ENCODE results near the gene AARS2. TPM values are rescaled to one million over a fixed set of nuclear protein-coding genes. Genes with fewer than 3 reads are reported as not detected.

Gene AARS2
- total and polyA plus RNA-seq, 7 donors = 2.2 to 7.4 (median 4.4) TPM

- H3K4me3 ChIP-seq = peak overlapping the region; percentile 73
- DNase-seq = peak in 1 of 2 donors; percentile 72
- no peak for ATAC-seq
- peaks cover 0 to 7% (median 4%) of the 10 kb centered on the region in 3 donors for H3K27me3 ChIP-seq (ENCODE audit: insufficient read depth in 3 of 3, low read length in 2 of 3)
- no peaks in the 10 kb centered on the region for H3K9me3 ChIP-seq
- intact Hi-C loops (cut with DNase I) = loop anchor here (5.0 kb wide), 2 partner anchors 43 to 73 kb away; no protein-coding TSS in a partner anchor
- 8 to 13% (median 8%) methylated on average over 13 of the region's 13 CpGs for WGBS, 3 donors
- no peak for TF ChIP-seq CTCF (IDR thresholded peaks at IDR 0.05)
- H3K4me1 ChIP-seq = peaks cover 15% of the 10 kb centered on the region
- H3K27ac ChIP-seq = peak overlapping the region; percentile 73
- H3K36me3 ChIP-seq (ENCODE audit: insufficient read depth in 1 of 2, low read depth in 1 of 2) = peaks cover 2 to 16% of the 10 kb centered on the region in 2 donors
These were observed 48.8 kb downstream of the AARS2 start for GRCh38 chr6:44264154-44265006.

GRCh38 chr6:44263354-44264100, 49.6 kb downstream of the AARS2 start:
- Histone ChIP-seq H3K4me3 (peak overlapping the region; percentile 73), H3K27me3 (ENCODE audit: insufficient read depth in 3 of 3, low read length in 2 of 3) (peaks cover 0 to 3% (median 0%) of the 10 kb centered on the region in 3 donors), H3K4me1 (peaks cover 15% of the 10 kb centered on the region), H3K36me3 (ENCODE audit: insufficient read depth in 1 of 2, low read depth in 1 of 2) (peaks cover 2 to 16% of the 10 kb centered on the region in 2 donors), H3K27ac (no peak overlapping the region), H3K9me3 (no peaks in the 10 kb centered on the region)
- intact Hi-C loops (cut with DNase I) = no loop called here
- WGBS, 3 donors = 48 to 63% (median 54%) methylated on average over 8 to 9 of the region's 9 CpGs
- TF ChIP-seq CTCF (IDR thresholded peaks at IDR 0.05) = no peak
- DNase-seq (peak in 1 of 2 donors; percentile 34), ATAC-seq (no peak)

- H3K4me3 ChIP-seq = peak overlapping the region; percentile 73
- no peaks in the 10 kb centered on the region for H3K9me3 ChIP-seq
- intact Hi-C loops (cut with DNase I) = no loop called here
- H3K4me1 ChIP-seq = peaks cover 19% of the 10 kb centered on the region
- H3K27me3 ChIP-seq (ENCODE audit: insufficient read depth in 3 of 3, low read length in 2 of 3) = no peaks in the 10 kb centered on the region
- H3K27ac ChIP-seq = no peak overlapping the region
- H3K36me3 ChIP-seq (ENCODE audit: insufficient read depth in 1 of 2, low read depth in 1 of 2) = peaks cover 2 to 16% of the 10 kb centered on the region in 2 donors
- peak in 1 of 2 donors; percentile 44 for DNase-seq
- no peak for ATAC-seq
- TF ChIP-seq CTCF (IDR thresholded peaks at IDR 0.05) = no peak
- WGBS, 3 donors = 61 to 74% (median 72%) methylated on average over 7 of the region's 7 CpGs
These were observed 50.4 kb downstream of the AARS2 start for GRCh38 chr6:44262467-44263353.

GRCh38 chr6:44261581-44261980, 51.6 kb downstream of the AARS2 start:
- peaks cover 2 to 16% of the 10 kb centered on the region in 2 donors for H3K36me3 ChIP-seq (ENCODE audit: insufficient read depth in 1 of 2, low read depth in 1 of 2)
- H3K4me3 ChIP-seq = no peak overlapping the region
- no peak overlapping the region for H3K27ac ChIP-seq
- DNase-seq = peak in 1 of 2 donors; percentile 45
- 88 to 93% (median 92%) methylated on average over 8 of the region's 8 CpGs for WGBS, 3 donors
- H3K9me3 ChIP-seq = no peaks in the 10 kb centered on the region
- no peak for TF ChIP-seq CTCF (IDR thresholded peaks at IDR 0.05)
- H3K27me3 ChIP-seq (ENCODE audit: insufficient read depth in 3 of 3, low read length in 2 of 3) = no peaks in the 10 kb centered on the region
- intact Hi-C loops (cut with DNase I) = no loop called here
- peaks cover 20% of the 10 kb centered on the region for H3K4me1 ChIP-seq
- ATAC-seq = no peak
